Measurements from ENCODE around the gene KCNG2. TPM values are rescaled to one million over a fixed set of nuclear protein-coding genes. Genes with fewer than 3 reads are reported as not detected.

Gene KCNG2
- total RNA-seq, 4 donors from 2014 or later, result 0.41 to 6.7 TPM; not detected in 2

- Histone ChIP-seq H3K4me1 (peaks cover 7 to 19% (median 17%) of the 10 kb centered on the region in 4 donors), H3K36me3 (no peaks in the 10 kb centered on the region), H3K4me3 (no peak overlapping the region), H3K27me3 (peaks cover 49% of the 10 kb centered on the region), H3K27ac (no peak overlapping the region), H3K9me3 (no peaks in the 10 kb centered on the region)
- WGBS, 2 donors (ENCODE audit: low coverage in 1 of 2), result 0 to 39% methylated on average over 1 to 21 of the region's 21 CpGs
- DNase-seq, result no peak
- intact Hi-C loops (cut with DNase I; ENCODE audit: low total_unique reads), result no loop called here
- in situ Hi-C loops (cut with MboI; ENCODE audit: low pct_ligation_motif_present in 1 of 4, low pct_unique_long_range_greater_than_20kb in 1 of 4, low sequenced_read_pairs in 3 of 4), result no loop called here
- TF ChIP-seq POLR2AphosphoS5 (IDR thresholded peaks at IDR 0.05) (no peak), POLR2A (IDR thresholded peaks at IDR 0.05) (no peak), EP300 (IDR thresholded peaks at IDR 0.05; ENCODE audit: low read depth) (no peak), CTCF (IDR thresholded peaks at IDR 0.05) (no peak)
These were observed 970 bp upstream of the KCNG2 start for GRCh38 chr18:79796531-79797405.

- DNase-seq, result no peak
- no peak for TF ChIP-seq POLR2AphosphoS5 (IDR thresholded peaks at IDR 0.05)
- no peak for TF ChIP-seq POLR2A (IDR thresholded peaks at IDR 0.05)
- TF ChIP-seq EP300 (IDR thresholded peaks at IDR 0.05; ENCODE audit: low read depth), result no peak
- TF ChIP-seq CTCF (IDR thresholded peaks at IDR 0.05), result no peak
- peak overlapping the region in 2 of 4 donors; percentile 21 to 44 for H3K4me3 ChIP-seq
- in situ Hi-C loops (cut with MboI; ENCODE audit: low pct_ligation_motif_present in 1 of 4, low pct_unique_long_range_greater_than_20kb in 1 of 4, low sequenced_read_pairs in 3 of 4) (no loop called here), intact Hi-C loops (cut with DNase I; ENCODE audit: low total_unique reads) (no loop called here)
- H3K36me3 ChIP-seq, result no peaks in the 10 kb centered on the region
- no peak overlapping the region for H3K27ac ChIP-seq
- H3K9me3 ChIP-seq, result no peaks in the 10 kb centered on the region
- H3K4me1 ChIP-seq, result peaks cover 7 to 19% (median 17%) of the 10 kb centered on the region in 4 donors
- H3K27me3 ChIP-seq, result peaks cover 41% of the 10 kb centered on the region
- WGBS, 2 donors (ENCODE audit: low coverage in 1 of 2), result 4% methylated on average over 39 of the region's 78 CpGs; no CpG with 5 or more reads in 1 of the 2 donors
These were observed 734 bp downstream of the KCNG2 start for GRCh38 chr18:79798346-79798998.

- Histone ChIP-seq H3K27ac (no peak overlapping the region), H3K9me3 (no peaks in the 10 kb centered on the region), H3K4me3 (peak overlapping the region in 2 of 4 donors; percentile 21 to 44), H3K36me3 (no peaks in the 10 kb centered on the region), H3K4me1 (peaks cover 7 to 19% (median 17%) of the 10 kb centered on the region in 4 donors), H3K27me3 (peaks cover 41% of the 10 kb centered on the region)
- WGBS, 2 donors (ENCODE audit: low coverage in 1 of 2), result 5% methylated on average over 14 of the region's 14 CpGs; no CpG with 5 or more reads in 1 of the 2 donors
- TF ChIP-seq CTCF (IDR thresholded peaks at IDR 0.05) (no peak), POLR2AphosphoS5 (IDR thresholded peaks at IDR 0.05) (no peak), EP300 (IDR thresholded peaks at IDR 0.05; ENCODE audit: low read depth) (no peak), POLR2A (IDR thresholded peaks at IDR 0.05) (no peak)
- DNase-seq, result no peak
- intact Hi-C loops (cut with DNase I; ENCODE audit: low total_unique reads) (no loop called here), in situ Hi-C loops (cut with MboI; ENCODE audit: low pct_ligation_motif_present in 1 of 4, low pct_unique_long_range_greater_than_20kb in 1 of 4, low sequenced_read_pairs in 3 of 4) (no loop called here)
These were observed 1.2 kb downstream of the KCNG2 start for GRCh38 chr18:79798999-79799370.

- Histone ChIP-seq H3K27me3 (peaks cover 41% of the 10 kb centered on the region), H3K36me3 (no peaks in the 10 kb centered on the region), H3K9me3 (no peaks in the 10 kb centered on the region), H3K4me1 (peaks cover 7 to 19% (median 17%) of the 10 kb centered on the region in 4 donors), H3K27ac (no peak overlapping the region), H3K4me3 (no peak overlapping the region)
- no peak for DNase-seq
- TF ChIP-seq POLR2A (IDR thresholded peaks at IDR 0.05) (no peak), EP300 (IDR thresholded peaks at IDR 0.05; ENCODE audit: low read depth) (no peak), CTCF (IDR thresholded peaks at IDR 0.05) (no peak), POLR2AphosphoS5 (IDR thresholded peaks at IDR 0.05) (no peak)
- 70 to 73% methylated on average over 19 to 30 of the region's 30 CpGs for WGBS, 2 donors (ENCODE audit: low coverage in 1 of 2)
- intact Hi-C loops (cut with DNase I; ENCODE audit: low total_unique reads), result no loop called here
- in situ Hi-C loops (cut with MboI; ENCODE audit: low pct_ligation_motif_present in 1 of 4, low pct_unique_long_range_greater_than_20kb in 1 of 4, low sequenced_read_pairs in 3 of 4), result no loop called here
These were observed 2.1 kb downstream of the KCNG2 start for GRCh38 chr18:79799619-79800370.

Measured in transverse colon (tissue), 4 donors.